GM19372 (cell line): ENCODE data around the gene KIF26A.

Experiments
- ATAC-seq: cut with Tn5 transposase; IDR thresholded peaks from one replicate; pipeline ENCODE4 v1.9.1; 2021; ENCODE audit warnings: mild to moderate bottlenecking, low read depth, moderate library complexity; ENCODE audit not compliant: unreplicated experiment

Gene KIF26A

DNA sequence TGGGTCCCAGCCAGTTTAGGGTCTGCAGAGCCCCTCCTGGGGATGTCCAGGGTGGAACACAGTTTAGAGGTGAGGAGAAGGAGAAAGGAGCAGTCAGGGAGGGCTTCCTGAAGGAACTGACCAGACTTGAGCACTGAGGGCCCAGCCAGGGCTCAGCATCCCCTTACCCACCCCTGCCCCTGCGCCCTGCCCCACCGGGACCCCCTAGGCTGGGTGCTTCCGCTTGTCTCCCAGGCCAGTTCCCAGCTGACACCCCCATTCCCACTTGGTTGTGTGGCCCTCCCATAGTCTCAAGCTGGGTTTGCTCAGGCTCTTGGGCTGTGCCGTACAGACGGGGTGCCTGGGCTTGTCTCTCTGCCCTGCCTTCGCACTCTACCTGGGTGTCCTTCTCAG, 26.3 kb upstream of the KIF26A start:
- ATAC-seq, result no peak

GRCh38 chr14:104112609-104113571, 25.5 kb upstream of the KIF26A start:
- ATAC-seq, result no peak

DNA sequence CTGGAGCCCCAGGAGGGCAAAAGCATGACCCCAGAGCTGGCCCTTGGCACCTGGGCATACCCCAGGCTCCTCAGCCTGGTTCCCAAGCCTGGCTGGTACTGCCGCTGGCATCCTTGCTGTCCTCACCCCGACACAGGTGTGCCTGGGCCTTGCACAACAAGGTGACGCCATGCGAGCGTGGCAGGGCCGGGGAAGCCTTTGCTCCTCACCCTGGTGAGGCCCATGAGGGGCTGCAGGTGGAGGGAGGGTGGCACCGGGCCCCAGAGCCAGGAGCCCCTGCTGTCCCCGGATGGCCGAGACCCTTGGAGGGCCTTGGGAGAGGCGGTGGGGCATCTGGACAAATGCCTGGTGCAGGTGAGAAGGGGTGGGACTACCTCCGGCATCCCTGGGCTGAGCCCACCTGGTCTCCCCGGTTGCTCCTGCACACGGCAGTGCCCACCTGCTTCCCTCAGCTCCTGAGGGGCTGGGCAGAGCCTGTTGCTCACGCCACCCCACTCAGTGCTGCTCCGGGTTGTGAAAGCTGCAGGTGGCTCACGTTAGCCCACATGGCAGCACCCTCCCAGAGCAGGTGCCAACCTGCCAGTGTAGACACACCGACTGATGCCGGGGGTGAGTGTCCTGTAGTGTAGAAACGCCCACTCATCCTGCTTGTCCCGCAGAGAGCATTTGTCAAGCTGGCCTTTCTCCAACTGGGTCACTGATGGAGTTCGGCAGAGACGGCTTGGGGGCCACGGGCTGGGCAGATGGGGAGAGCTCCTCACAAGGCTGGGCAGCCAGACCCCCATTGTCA, 24.6 kb upstream of the KIF26A start:
- no peak for ATAC-seq

DNA sequence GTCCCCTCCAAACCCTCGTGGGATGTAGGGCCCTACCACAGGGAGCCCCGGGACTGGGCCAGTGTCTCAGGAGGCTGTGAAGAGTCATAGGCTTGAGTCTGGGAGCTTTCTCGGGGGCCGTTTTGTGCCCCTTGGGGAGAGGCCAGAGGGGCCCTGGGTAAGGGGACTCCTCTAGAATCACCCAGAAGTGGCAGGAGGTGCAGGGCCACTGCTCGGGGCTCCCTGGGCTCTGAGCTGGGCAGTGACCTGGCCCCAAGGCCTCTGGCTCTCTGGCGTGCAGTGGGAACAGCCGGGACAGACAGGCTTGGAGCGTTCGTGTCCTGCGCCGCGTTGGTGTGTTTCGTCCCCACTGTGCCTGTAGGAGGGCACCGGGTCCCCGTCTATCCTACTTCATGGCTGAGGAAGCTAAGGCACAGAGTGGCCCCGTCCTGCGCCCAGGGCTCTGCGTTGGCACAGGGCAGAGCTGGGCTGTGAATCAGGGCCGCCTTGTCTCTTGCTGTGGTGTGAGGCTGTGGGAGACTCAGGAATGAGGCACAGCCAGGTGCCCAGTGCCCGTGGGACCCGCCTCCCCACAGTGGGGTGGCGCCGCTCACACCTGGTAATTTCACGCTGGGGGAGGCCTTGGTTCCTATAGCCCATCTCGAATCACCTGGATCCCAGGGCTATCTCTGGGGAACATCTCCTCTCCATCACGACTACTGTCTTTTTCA, 23.8 kb upstream of the KIF26A start:
- no peak for ATAC-seq

- ATAC-seq, result no peak
Measured at GRCh38 chr14:104115131-104115600, 23.2 kb upstream of the KIF26A start.

GRCh38 chr14:104115691-104116287, 22.6 kb upstream of the KIF26A start:
- no peak for ATAC-seq

DNA sequence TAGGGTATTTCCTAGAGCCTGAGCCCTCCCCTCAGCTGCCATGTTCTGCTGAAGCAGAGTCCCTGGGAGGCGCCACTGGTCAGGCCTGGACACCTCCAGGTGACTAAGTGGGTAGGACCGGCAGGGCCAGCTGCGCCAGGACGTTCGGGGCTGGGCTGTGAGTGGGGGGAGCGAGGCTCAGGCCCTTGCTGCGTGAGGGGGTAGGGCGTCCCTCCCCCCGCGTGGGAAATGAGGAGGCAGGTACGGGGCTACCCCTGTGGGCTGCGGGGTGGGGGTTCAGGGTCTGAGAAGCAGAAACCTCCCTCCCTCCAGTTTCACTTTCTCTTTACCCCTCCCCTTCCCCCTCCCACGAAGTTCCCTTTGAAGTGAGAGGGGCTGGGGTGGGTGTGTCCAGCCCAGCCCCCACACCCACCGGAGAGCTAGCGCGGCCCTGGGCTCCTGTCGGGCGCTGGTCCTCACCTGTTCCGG, 22.1 kb upstream of the KIF26A start:
- ATAC-seq, result no peak

DNA sequence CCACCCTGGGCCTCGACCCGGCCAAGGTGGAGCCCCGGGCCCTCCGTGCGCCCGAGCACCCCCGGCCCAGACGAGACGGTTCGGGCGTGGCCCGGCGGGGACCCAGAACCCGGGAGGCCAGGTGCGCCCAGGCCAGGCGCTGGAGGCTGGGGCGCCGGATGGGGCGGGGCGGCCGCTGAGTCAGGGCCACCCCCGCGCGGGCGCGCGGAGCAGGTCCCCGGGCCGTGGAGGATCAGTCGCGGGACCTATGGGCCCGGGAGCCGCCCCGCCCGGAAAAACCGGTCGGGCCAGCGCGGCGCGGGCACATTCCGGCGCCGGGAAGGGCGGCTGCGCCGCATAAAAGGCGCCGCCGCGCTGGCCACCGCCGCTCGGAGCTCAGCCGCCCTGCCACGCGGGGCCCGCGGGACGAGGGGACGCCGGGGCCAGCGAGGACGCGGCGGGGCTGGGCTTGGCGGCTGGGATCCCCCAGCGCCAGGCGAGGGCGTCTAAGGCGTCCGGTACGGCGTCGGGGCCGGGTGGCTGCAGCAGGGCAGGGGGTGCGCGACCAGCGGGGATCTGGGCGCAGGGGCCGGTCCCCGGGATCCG, 21.5 kb upstream of the KIF26A start:
- ATAC-seq, result no peak

DNA sequence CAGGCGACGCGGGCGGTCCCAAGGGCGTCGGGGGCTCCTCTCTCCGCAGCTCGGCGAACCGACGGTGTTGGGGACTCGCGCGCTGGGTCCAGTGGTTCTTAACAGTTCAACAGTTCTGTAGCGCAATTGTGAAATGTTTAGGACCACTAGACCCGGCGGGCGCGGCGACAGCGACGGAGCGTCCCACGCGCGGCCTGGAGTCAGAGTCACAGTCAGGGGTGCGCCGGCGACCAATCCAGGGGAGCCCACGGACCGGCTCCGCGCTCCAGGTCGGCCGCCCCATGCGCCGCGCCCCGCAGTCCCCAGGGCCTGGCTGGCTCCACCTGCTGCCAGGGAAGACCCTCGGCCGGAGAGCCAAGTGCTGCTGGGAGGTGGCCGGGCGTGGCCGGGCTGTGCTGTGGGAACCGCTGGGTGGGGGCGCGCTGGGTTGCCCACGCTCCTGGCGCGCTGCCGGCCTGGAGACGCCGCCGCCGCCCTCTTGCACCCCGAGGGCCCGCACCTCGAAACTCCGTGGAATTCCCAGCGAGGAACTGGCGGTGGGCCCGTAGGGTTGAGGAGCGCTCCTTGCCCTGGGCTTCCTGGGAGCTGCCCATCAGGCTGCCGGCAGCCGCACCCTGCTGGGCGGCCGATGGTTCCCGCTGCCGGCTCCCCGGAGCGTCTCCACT, 20.9 kb upstream of the KIF26A start:
- ATAC-seq, result no peak

- ATAC-seq, result no peak
Measured at GRCh38 chr14:104118006-104118844, 20.2 kb upstream of the KIF26A start.

GRCh38 chr14:104119119-104119487, 19.3 kb upstream of the KIF26A start:
- no peak for ATAC-seq

DNA sequence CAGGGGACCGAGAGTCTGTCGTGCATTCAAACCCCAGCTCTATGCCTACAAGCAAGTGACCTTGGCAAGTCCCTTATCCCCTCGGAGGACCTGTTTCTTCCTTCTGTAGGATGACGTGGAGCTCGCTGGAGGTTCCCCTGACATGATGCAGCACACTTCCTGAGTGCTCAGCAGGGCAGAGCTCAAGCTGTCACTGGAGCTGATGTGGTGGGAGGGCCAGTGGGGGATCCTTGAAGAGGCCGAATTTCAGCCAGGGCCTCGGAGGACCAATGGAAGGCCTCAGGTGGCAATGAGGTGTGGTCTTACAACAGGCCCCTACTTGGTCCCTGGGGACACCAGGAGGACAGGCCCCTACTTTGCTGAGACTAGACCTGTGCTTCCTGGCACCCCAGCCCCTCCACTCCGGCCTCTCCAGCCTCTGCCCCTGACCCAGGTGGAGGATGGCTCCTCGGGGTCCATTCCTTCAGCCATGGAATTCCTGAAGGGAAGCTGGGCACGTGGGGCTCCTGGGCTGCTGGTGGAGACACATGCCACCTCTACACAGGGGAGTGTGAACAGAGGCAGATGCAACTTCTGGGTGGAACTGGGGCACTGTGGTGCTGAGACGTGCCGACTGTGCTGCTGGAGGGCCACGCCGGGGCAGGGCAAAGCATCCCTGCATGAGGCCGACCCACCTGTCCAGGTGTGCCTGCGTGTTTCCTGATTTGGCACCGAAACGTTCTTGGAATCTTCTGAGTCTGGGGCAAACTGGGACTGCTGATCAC, 18.7 kb upstream of the KIF26A start:
- no peak for ATAC-seq

DNA sequence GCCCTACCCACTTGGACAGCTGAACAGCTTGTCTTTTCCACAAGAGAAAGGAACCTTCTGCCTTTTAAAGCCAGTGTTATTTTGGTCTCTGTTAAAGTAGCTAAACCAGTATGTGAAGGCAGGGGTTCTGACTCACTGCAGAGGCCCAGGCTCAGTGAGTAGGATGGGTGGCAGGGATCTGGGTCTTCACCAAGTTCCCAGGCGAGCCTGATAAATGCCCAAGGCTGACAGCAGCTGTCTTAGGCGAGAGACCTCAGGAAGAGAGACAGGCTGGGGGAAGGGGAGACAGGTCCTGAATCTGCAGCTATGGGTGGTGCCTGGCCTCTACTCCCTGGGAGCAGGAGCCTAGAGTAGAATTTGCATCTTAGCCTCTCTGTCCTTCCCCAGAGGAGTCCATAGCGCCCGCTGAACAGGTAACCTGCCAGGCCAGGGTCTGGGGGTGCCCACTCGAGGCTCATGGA, 18.1 kb upstream of the KIF26A start:
- ATAC-seq, result no peak

DNA sequence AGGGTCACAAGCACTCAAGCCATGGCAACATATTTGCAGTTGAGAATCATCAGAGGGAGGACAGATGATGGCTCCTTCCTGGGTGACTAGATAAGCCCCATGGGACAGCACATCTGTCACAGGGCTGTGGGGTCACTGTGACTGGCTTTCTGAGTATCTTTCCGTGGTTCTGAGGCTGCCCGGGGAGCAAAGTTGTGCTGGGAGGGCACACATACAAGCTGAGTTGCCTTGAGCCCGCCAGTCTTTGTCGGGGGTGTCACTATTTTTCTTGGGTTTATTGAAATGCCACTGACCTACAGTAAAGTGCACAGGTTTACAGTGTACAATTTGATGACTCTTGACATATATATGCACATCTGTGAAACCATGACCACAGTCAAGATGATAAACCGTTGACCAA, 17.2 kb upstream of the KIF26A start:
- ATAC-seq, result no peak

DNA sequence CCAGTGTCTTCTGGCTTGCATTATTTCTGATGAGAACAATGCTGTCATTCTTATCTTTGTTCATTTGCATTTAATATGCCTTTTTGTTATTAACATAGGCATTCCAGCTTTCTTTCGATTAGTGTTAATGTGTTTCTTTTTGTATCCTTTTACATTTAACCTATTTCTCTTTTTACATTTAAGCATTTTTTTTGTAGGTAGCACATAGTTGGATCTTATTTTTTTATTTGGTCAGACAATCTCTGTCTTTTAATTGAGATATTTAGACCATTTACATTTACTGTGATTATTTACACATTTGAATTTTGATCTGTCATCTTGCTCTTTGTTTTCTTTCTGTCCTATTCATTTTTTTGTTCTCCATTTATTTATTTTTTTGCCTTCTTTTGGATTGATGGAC, 14.5 kb upstream of the KIF26A start:
- ATAC-seq, result no peak

- ATAC-seq, result no peak
Measured at GRCh38 chr14:104125011-104125410, 13.4 kb upstream of the KIF26A start.

DNA sequence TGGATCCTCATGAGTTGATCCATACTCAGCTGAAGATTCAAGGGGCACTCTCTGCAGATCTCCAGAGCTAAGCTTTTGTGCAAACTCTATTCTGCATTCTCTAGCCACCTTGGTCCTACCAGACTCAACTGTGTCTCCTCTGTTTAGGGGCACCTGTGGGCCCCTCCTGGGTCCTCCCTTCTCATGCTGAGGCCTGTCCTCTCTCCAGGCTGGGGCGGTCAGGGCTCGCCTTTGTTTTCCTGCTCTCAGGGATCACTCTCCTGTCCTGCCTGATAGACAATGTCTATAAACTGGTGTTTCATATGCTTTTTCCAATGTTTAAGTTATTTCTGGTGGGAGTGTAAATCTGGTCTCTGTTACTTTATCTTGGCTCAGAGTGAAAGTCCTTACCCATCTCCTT, 11.6 kb upstream of the KIF26A start:
- no peak for ATAC-seq

GRCh38 chr14:104128981-104129380, 9.4 kb upstream of the KIF26A start:
- no peak for ATAC-seq
